Stimulated activated CD4-positive, alpha-beta T cell treated with anti-CD3 and anti-CD28 coated beads, Interleukin-12 subunit alpha, Interleukin-12 subunit beta, amount 100 ng/mL, for 24 hours (primary cell): ENCODE data around the gene RYR1.
"Not testable (repeated sequence)": the region's sequence is repeated elsewhere in the genome, so short reads cannot be mapped to it uniquely, and the experiment has no call there.

ENCODE experiments used
- DNase-seq, 2 experiments: peaks; one replicate each; pipeline ENCODE4 v3.0.0-alpha.2; 2020; ENCODE audit warnings: low read depth in 2 of 2

Gene RYR1

GRCh38 chr19:38457202-38457601 is 23.7 kb downstream of the RYR1 start:
- DNase-seq: no peak

GRCh38 chr19:38457690-38458405 is 24.4 kb downstream of the RYR1 start:
- no peak for DNase-seq

- no peak for DNase-seq
These were observed 25.5 kb downstream of the RYR1 start for GRCh38 chr19:38458991-38459390.

GRCh38 chr19:38463365-38463764 is 29.9 kb downstream of the RYR1 start:
- DNase-seq: no peak

- DNase-seq: no peak
These were observed 31.1 kb downstream of the RYR1 start for GRCh38 chr19:38464421-38465082.

GRCh38 chr19:38466050-38466449 is 32.6 kb downstream of the RYR1 start:
- no peak for DNase-seq

- DNase-seq: no peak
These were observed 34.3 kb downstream of the RYR1 start for GRCh38 chr19:38467541-38468525.

- DNase-seq: no peak
These were observed 35.7 kb downstream of the RYR1 start for GRCh38 chr19:38469151-38469550.

- DNase-seq: no peak
These were observed 37.4 kb downstream of the RYR1 start for GRCh38 chr19:38470788-38471480.

GRCh38 chr19:38472725-38473124 is 39.2 kb downstream of the RYR1 start:
- DNase-seq: not testable (repeated sequence)

- no peak for DNase-seq
These were observed 39.7 kb downstream of the RYR1 start for GRCh38 chr19:38473201-38473600.

- DNase-seq: no peak
These were observed 41.7 kb downstream of the RYR1 start for GRCh38 chr19:38475176-38475575.

GRCh38 chr19:38478273-38478971 is 44.9 kb downstream of the RYR1 start:
- no peak for DNase-seq

- no peak for DNase-seq
These were observed 49.0 kb downstream of the RYR1 start for GRCh38 chr19:38482496-38482895.

GRCh38 chr19:38483016-38483630 is 49.6 kb downstream of the RYR1 start:
- no peak for DNase-seq

GRCh38 chr19:38484747-38485146 is 51.3 kb downstream of the RYR1 start:
- no peak for DNase-seq

GRCh38 chr19:38485541-38486285 is 52.2 kb downstream of the RYR1 start:
- no peak for DNase-seq

GRCh38 chr19:38486731-38487336 is 53.3 kb downstream of the RYR1 start:
- DNase-seq: no peak

- no peak for DNase-seq
These were observed 54.6 kb downstream of the RYR1 start for GRCh38 chr19:38488096-38488495.
